Endothelial cell (in vitro differentiated cells): ENCODE results near the gene TEKT2. TPM values are rescaled to one million over a fixed set of nuclear protein-coding genes. Genes with fewer than 3 reads are reported as not detected.

Experiments used
- DNase-seq: peaks from one replicate; pipeline ENCODE4 v3.0.0; 2021; ENCODE audit warnings: low spot score
- H3K27ac Mint-ChIP-seq: one replicate; pipeline ENCODE4 v1.8.0; 2021; ENCODE audit warnings: mixed read lengths, inconsistent platforms; ENCODE audit not compliant: unreplicated experiment
- H3K27me3 Mint-ChIP-seq: one replicate; pipeline ENCODE4 v1.8.0; 2021; ENCODE audit warnings: mild to moderate bottlenecking, moderate library complexity, mixed read lengths, inconsistent platforms; ENCODE audit not compliant: unreplicated experiment
- H3K36me3 Mint-ChIP-seq: one replicate; pipeline ENCODE4 v1.8.0; 2021; ENCODE audit warnings: mild to moderate bottlenecking, low read depth, mixed read lengths, inconsistent platforms; ENCODE audit not compliant: unreplicated experiment
- H3K4me1 Mint-ChIP-seq: one replicate; pipeline ENCODE4 v1.8.0; 2021; ENCODE audit warnings: mild to moderate bottlenecking, mixed read lengths, inconsistent platforms; ENCODE audit not compliant: unreplicated experiment
- H3K4me3 Mint-ChIP-seq: one replicate; pipeline ENCODE4 v1.8.0; 2021; ENCODE audit warnings: mild to moderate bottlenecking, mixed read lengths, inconsistent platforms; ENCODE audit not compliant: unreplicated experiment
- H3K9me3 Mint-ChIP-seq: one replicate; pipeline ENCODE4 v1.8.0; 2021; ENCODE audit warnings: mixed read lengths, inconsistent platforms; ENCODE audit not compliant: unreplicated experiment
- CTCF ChIP-seq: fragments of 200-600 bp; sonication (generic); IDR thresholded peaks from one replicate; pipeline ENCODE4 v1.5.0; 2021; ENCODE audit warnings: antibody characterized with exemption; ENCODE audit not compliant: unreplicated experiment
- total RNA-seq: library from RNA; stranded (reverse); fragmentation: NEBNext Ultra II Directional; extraction: Animal tissue kit (Norgen Biotek cat#: 25700); gene quantifications from one replicate; pipeline ENCODE4 v1.2.1, GENCODE V29; 2021; ENCODE audit not compliant: unreplicated experiment

Gene TEKT2
- total RNA-seq, 1 donor from 2014 or later: 0.80 TPM

GRCh38 chr1:36135330-36135667 is 51.4 kb downstream of the TEKT2 start:
- no peak for DNase-seq
- Mint-ChIP-seq H3K27ac (no peak overlapping the region), H3K9me3 (no peaks in the 10 kb centered on the region), H3K4me3 (no peak overlapping the region), H3K36me3 (peaks cover 9% of the 10 kb centered on the region), H3K4me1 (peaks cover 3% of the 10 kb centered on the region), H3K27me3 (peaks cover 3% of the 10 kb centered on the region)
- TF ChIP-seq CTCF: no peak

GRCh38 chr1:36135796-36136195 is 51.9 kb downstream of the TEKT2 start:
- Mint-ChIP-seq H3K36me3 (peaks cover 9% of the 10 kb centered on the region), H3K27me3 (peaks cover 3% of the 10 kb centered on the region), H3K4me3 (no peak overlapping the region), H3K27ac (no peak overlapping the region), H3K4me1 (peaks cover 3% of the 10 kb centered on the region), H3K9me3 (no peaks in the 10 kb centered on the region)
- no peak for DNase-seq
- TF ChIP-seq CTCF: no peak

GRCh38 chr1:36136535-36136934 is 52.6 kb downstream of the TEKT2 start:
- Mint-ChIP-seq H3K27ac (no peak overlapping the region), H3K4me3 (no peak overlapping the region), H3K4me1 (peaks cover 3% of the 10 kb centered on the region), H3K9me3 (no peaks in the 10 kb centered on the region), H3K36me3 (peaks cover 9% of the 10 kb centered on the region), H3K27me3 (peaks cover 3% of the 10 kb centered on the region)
- no peak for TF ChIP-seq CTCF
- no peak for DNase-seq

GRCh38 chr1:36137226-36137625 is 53.3 kb downstream of the TEKT2 start:
- H3K9me3 Mint-ChIP-seq: no peaks in the 10 kb centered on the region
- peaks cover 3% of the 10 kb centered on the region for H3K27me3 Mint-ChIP-seq
- H3K36me3 Mint-ChIP-seq: peaks cover 9% of the 10 kb centered on the region
- no peak overlapping the region for H3K27ac Mint-ChIP-seq
- no peak for DNase-seq
- TF ChIP-seq CTCF: no peak
- peaks cover 3% of the 10 kb centered on the region for H3K4me1 Mint-ChIP-seq
- H3K4me3 Mint-ChIP-seq: no peak overlapping the region

GRCh38 chr1:36137776-36138175 is 53.9 kb downstream of the TEKT2 start:
- peaks cover 3% of the 10 kb centered on the region for H3K27me3 Mint-ChIP-seq
- peaks cover 3% of the 10 kb centered on the region for H3K4me1 Mint-ChIP-seq
- H3K4me3 Mint-ChIP-seq: no peak overlapping the region
- no peak overlapping the region for H3K27ac Mint-ChIP-seq
- H3K9me3 Mint-ChIP-seq: no peaks in the 10 kb centered on the region
- TF ChIP-seq CTCF: no peak
- H3K36me3 Mint-ChIP-seq: peaks cover 9% of the 10 kb centered on the region
- DNase-seq: no peak

Other genes with a start within 250 kb of the TEKT2 start
- gene AGO1, start 200.9 kb upstream of the TEKT2 start, total RNA-seq: 41.1 TPM
- 25.9 TPM for gene AGO3, start 153.0 kb upstream of the TEKT2 start, total RNA-seq
- 24.2 TPM for gene ADPRS, start 4.8 kb downstream of the TEKT2 start, total RNA-seq
- gene COL8A2, start 41.1 kb downstream of the TEKT2 start, total RNA-seq: 0.13 TPM
- 50.7 TPM for gene TRAPPC3, start 65.4 kb downstream of the TEKT2 start, total RNA-seq
- gene MAP7D1, start 72.1 kb downstream of the TEKT2 start, total RNA-seq: 189 TPM
- gene THRAP3, start 140.3 kb downstream of the TEKT2 start, total RNA-seq: 129 TPM
- 4.8 TPM for gene SH3D21, start 222.3 kb downstream of the TEKT2 start, total RNA-seq
- 87.9 TPM for gene EVA1B, start 239.6 kb downstream of the TEKT2 start, total RNA-seq